GM13976 (cell line): ENCODE data around the gene KLK8.

Experiments used
- DNase-seq: peaks from one replicate; pipeline ENCODE4 v3.0.0; 2012; ENCODE audit warnings: low spot score
- CTCF ChIP-seq: IDR thresholded peaks from 2 replicates; pipeline ENCODE4 v1.5.1; 2012; ENCODE audit warnings: borderline replicate concordance, mild to moderate bottlenecking; ENCODE audit not compliant: insufficient read depth; ENCODE audit errors: extremely low read depth, missing control alignments, control extremely low read depth
- in situ Hi-C: fragments of 300-500 bp; cut with MboI; formaldehyde crosslinking; loops from one replicate; pipeline ENCODE4 v1.12.0; 2022; ENCODE audit warnings: low sequenced_read_pairs, mixed read lengths, inconsistent platforms; ENCODE audit not compliant: unreplicated experiment

The KLK8 gene

GRCh38 chr19:51001515-51001914 is at the start of gene KLK8:
KLK8 (minus strand) TSS chr19:51001604; CDS start chr19:51001167, 437 bp downstream.
- in situ Hi-C loops = no loop called here
- no peak for TF ChIP-seq CTCF
- no peak for DNase-seq

GRCh38 chr19:51047031-51047335 is 45.6 kb upstream of the KLK8 start:
- TF ChIP-seq CTCF = no peak
- in situ Hi-C loops = no loop called here
- DNase-seq = no peak

- TF ChIP-seq CTCF = no peak
- DNase-seq = no peak
- in situ Hi-C loops = no loop called here
These were observed 42.9 kb upstream of the KLK8 start for GRCh38 chr19:51044327-51044726.

- no peak for TF ChIP-seq CTCF
- in situ Hi-C loops = no loop called here
- DNase-seq = no peak
These were observed 42.1 kb upstream of the KLK8 start for GRCh38 chr19:51043497-51043896.

- no peak for DNase-seq
- TF ChIP-seq CTCF = no peak
- in situ Hi-C loops = no loop called here
These were observed 38.7 kb upstream of the KLK8 start for GRCh38 chr19:51040151-51040550.

GRCh38 chr19:51036519-51036918 is 35.1 kb upstream of the KLK8 start:
- in situ Hi-C loops = no loop called here
- TF ChIP-seq CTCF = no peak
- DNase-seq = no peak

GRCh38 chr19:51034704-51035103 is 33.3 kb upstream of the KLK8 start, which contains the start of gene KLK12:
KLK12 (minus strand) TSS chr19:51035002; CDS start chr19:51034621, 381 bp downstream.
- TF ChIP-seq CTCF = no peak
- no peak for DNase-seq
- in situ Hi-C loops = no loop called here
